Fibroblast of peridontal ligament (primary cell): ENCODE measurements around the gene PARP8.
"Not testable (repeated sequence)": the region's sequence is repeated elsewhere in the genome, so short reads cannot be mapped to it uniquely, and the experiment has no call there.

Experiments used
- DNase-seq: peaks from one replicate; pipeline ENCODE4 v3.0.0-alpha.2; 2010; ENCODE audit errors: extremely low read depth

PARP8 gene

GRCh38 chr5:50768634-50769033, 102.2 kb downstream of the PARP8 start:
- DNase-seq: no peak

- no peak for DNase-seq
These were observed 104.0 kb downstream of the PARP8 start for GRCh38 chr5:50770441-50770840.

GRCh38 chr5:50774446-50775175, 108.2 kb downstream of the PARP8 start:
- not testable (repeated sequence) for DNase-seq

- DNase-seq: peak; percentile 3
These were observed 119.6 kb downstream of the PARP8 start for GRCh38 chr5:50786073-50786472.

- no peak for DNase-seq
These were observed 125.4 kb downstream of the PARP8 start for GRCh38 chr5:50791813-50792212.

GRCh38 chr5:50792843-50793242, 126.4 kb downstream of the PARP8 start:
- no peak for DNase-seq

GRCh38 chr5:50794812-50795211, 128.4 kb downstream of the PARP8 start:
- no peak for DNase-seq

GRCh38 chr5:50798002-50798401, 131.6 kb downstream of the PARP8 start:
- DNase-seq: no peak

- DNase-seq: no peak
These were observed 133.2 kb downstream of the PARP8 start for GRCh38 chr5:50799596-50799995.

GRCh38 chr5:50800410-50800809, 134.0 kb downstream of the PARP8 start:
- DNase-seq: no peak

GRCh38 chr5:50807661-50808060, 141.2 kb downstream of the PARP8 start:
- DNase-seq: peak; percentile 2

- DNase-seq: no peak
These were observed 142.0 kb downstream of the PARP8 start for GRCh38 chr5:50808406-50808805.

- DNase-seq: not testable (repeated sequence)
These were observed 145.3 kb downstream of the PARP8 start for GRCh38 chr5:50811746-50812145.

- no peak for DNase-seq
These were observed 147.3 kb downstream of the PARP8 start for GRCh38 chr5:50813691-50814090.

- DNase-seq: no peak
These were observed 148.1 kb downstream of the PARP8 start for GRCh38 chr5:50814556-50814955.

GRCh38 chr5:50822046-50822445, 155.6 kb downstream of the PARP8 start:
- DNase-seq: no peak

GRCh38 chr5:50822761-50823160, 156.3 kb downstream of the PARP8 start:
- no peak for DNase-seq

GRCh38 chr5:50823568-50823967, 157.1 kb downstream of the PARP8 start:
- DNase-seq: no peak

GRCh38 chr5:50824109-50824508, 157.7 kb downstream of the PARP8 start:
- no peak for DNase-seq

- no peak for DNase-seq
These were observed 161.2 kb downstream of the PARP8 start for GRCh38 chr5:50827516-50828247.

GRCh38 chr5:50829023-50829422, 162.6 kb downstream of the PARP8 start:
- DNase-seq: no peak

GRCh38 chr5:50832657-50833284, 166.3 kb downstream of the PARP8 start:
- no peak for DNase-seq

- DNase-seq: no peak
These were observed 169.9 kb downstream of the PARP8 start for GRCh38 chr5:50836356-50836755.
